ENCODE results near the gene PTGFRN.

PTGFRN gene

GRCh38 chr1:116986421-116987255, 76.9 kb downstream of the PTGFRN start:
- no peak for DNase-seq (ENCODE audit: low read depth)

GRCh38 chr1:116987256-116987555, 77.5 kb downstream of the PTGFRN start:
- no peak for TF ChIP-seq CTCF (conservative IDR thresholded peaks at IDR 0.05; ENCODE audit: low read length)
- H3K4me3 ChIP-seq (ENCODE audit: low read length), result no peak overlapping the region
- DNase-seq (ENCODE audit: low read depth), result no peak

More at GRCh38 chr1:116986421-116987255, 76.9 kb downstream of the PTGFRN start:
- no peak overlapping the region for H3K4me3 ChIP-seq (ENCODE audit: low read length)
- TF ChIP-seq CTCF (conservative IDR thresholded peaks at IDR 0.05; ENCODE audit: low read length), result no peak

GRCh38 chr1:116988248-116988647, 78.5 kb downstream of the PTGFRN start:
- TF ChIP-seq CTCF (conservative IDR thresholded peaks at IDR 0.05; ENCODE audit: low read length), result no peak
- peak; percentile 30 for DNase-seq (ENCODE audit: low read depth)
- no peak overlapping the region for H3K4me3 ChIP-seq (ENCODE audit: low read length)

GRCh38 chr1:116988908-116989307, 79.2 kb downstream of the PTGFRN start:
- H3K4me3 ChIP-seq (ENCODE audit: low read length), result no peak overlapping the region
- TF ChIP-seq CTCF (conservative IDR thresholded peaks at IDR 0.05; ENCODE audit: low read length), result no peak
- DNase-seq (ENCODE audit: low read depth), result no peak

DNA sequence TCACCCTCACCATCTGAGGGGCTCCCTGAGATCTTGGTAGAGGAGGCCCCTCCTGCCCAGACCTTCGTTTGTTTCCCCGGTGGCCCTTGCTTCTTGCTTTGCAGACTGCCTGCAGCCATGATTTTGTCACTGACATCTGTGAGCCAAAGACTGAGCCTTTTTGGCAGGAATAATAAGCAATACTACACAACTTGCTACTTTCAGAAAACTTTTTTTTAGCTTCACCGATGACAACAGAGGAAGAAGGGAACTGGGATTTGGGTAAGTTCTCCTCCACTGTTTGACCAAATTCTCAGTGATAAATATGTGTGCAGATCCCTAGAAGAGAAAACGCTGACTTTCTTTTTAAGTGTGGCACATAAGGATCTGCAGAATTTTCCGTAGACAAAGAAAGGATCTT, 80.1 kb downstream of the PTGFRN start:
- TF ChIP-seq CTCF (conservative IDR thresholded peaks at IDR 0.05; ENCODE audit: low read length), result no peak
- H3K4me3 ChIP-seq (ENCODE audit: low read length), result no peak overlapping the region
- no peak for DNase-seq (ENCODE audit: low read depth)

DNA sequence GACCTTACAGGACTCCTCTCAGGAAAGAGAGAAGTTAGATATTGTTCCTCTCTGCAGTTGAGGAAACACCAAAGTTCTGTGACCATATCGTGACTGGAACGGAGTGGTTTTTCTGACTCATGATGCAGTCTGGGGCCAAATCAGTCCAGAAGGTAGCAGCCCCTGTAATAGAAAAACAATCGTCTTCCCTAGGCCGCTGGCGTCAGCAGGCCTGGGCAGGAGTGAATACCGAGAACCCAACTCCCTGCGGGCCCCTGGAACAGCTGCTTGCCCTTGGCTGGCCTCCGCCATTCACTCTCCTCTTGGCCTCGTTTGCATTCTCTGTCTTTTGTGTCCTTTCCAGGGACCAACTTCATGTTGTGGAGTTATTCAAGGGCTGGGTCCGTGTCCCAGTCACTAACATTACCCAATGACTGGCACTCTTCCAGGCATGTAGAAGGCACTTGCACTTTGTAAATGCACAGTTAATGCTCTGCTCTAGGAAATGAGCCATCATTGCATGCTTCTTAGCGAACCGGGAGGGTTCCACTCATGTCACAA, 81.0 kb downstream of the PTGFRN start:
- no peak for TF ChIP-seq CTCF (conservative IDR thresholded peaks at IDR 0.05; ENCODE audit: low read length)

DNA sequence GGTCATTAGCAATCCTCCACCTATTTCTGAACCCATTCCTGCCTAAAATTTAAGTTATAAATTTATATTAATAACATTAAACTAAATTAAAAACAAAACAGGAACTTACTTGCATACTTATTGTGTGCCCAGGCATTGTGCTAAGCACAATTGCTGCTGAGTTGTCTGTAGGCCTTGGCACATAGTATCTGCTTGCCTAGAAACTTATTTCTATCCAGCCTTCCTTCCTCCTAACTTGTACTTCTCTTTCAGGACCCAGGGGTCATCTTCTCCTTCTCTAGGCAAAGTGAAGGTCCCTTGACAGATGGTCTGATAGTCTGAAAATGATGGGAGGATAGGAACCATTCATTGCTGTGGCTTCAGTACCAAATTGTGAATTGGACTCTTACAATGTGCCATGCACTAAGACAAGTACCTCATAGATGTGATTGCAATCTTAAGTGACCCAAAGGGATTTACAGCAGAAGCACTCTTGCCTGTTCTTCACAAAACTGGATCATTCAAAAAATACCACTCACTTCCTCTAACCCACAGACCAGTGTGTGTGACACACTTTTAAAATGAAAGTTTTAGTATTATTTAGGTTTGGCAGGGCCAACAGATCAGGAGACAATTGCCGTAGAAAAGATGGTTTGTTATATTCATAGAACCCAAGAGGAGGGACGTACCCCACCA, 81.6 kb downstream of the PTGFRN start:
- DNase-seq (ENCODE audit: low read depth), result no peak
- no peak for TF ChIP-seq CTCF (conservative IDR thresholded peaks at IDR 0.05; ENCODE audit: low read length)
- no peak overlapping the region for H3K4me3 ChIP-seq (ENCODE audit: low read length)

More for the DNA sequence above, 81.0 kb downstream of the PTGFRN start:
- H3K4me3 ChIP-seq (ENCODE audit: low read length), result no peak overlapping the region
- DNase-seq (ENCODE audit: low read depth), result peak; percentile 95

Measured in AG10803 (cell line).